Endodermal cell (in vitro differentiated cells): ENCODE results near the gene FLYWCH1. TPM values are rescaled to one million over a fixed set of nuclear protein-coding genes. Genes with fewer than 3 reads are reported as not detected.

Source experiments
- DNase-seq: peaks from one replicate; pipeline ENCODE4 v3.0.0-alpha.2; 2017
- H3K27ac ChIP-seq: 2 replicates; pipeline ENCODE4 v1.5.1; 2013; ENCODE audit warnings: mild to moderate bottlenecking, low read depth, low read length, moderate library complexity
- H3K27me3 ChIP-seq: 2 replicates; pipeline ENCODE4 v1.6.1; 2013; ENCODE audit warnings: mild to moderate bottlenecking, low read length, moderate library complexity; ENCODE audit not compliant: insufficient read depth, control insufficient read depth, poor library complexity, severe bottlenecking
- H3K36me3 ChIP-seq: 2 replicates; pipeline ENCODE4 v1.7.0; 2013; ENCODE audit warnings: mild to moderate bottlenecking, low read length, moderate library complexity; ENCODE audit not compliant: control insufficient read depth, insufficient read depth
- H3K4me1 ChIP-seq: one replicate; pipeline ENCODE4 v1.7.0; 2013; ENCODE audit warnings: low read length; ENCODE audit not compliant: control insufficient read depth, insufficient read depth
- H3K4me3 ChIP-seq: 2 replicates; pipeline ENCODE4 v1.5.1; 2013; ENCODE audit warnings: mild to moderate bottlenecking, low read length, moderate library complexity
- H3K9ac ChIP-seq: 2 replicates; pipeline ENCODE4 v1.6.1; 2013; ENCODE audit warnings: mild to moderate bottlenecking, low read length, moderate library complexity; ENCODE audit not compliant: poor library complexity, severe bottlenecking; ENCODE audit errors: extremely low read depth
- H3K9me3 ChIP-seq: 2 replicates; pipeline ENCODE4 v1.6.1; 2013; ENCODE audit warnings: mild to moderate bottlenecking, low read length, moderate library complexity; ENCODE audit not compliant: control insufficient read depth
- H3K27ac Mint-ChIP-seq: 2 replicates; pipeline ENCODE4 v1.8.0; 2020; ENCODE audit warnings: mixed read lengths
- H3K27me3 Mint-ChIP-seq: 2 replicates; pipeline ENCODE4 v1.8.0; 2021; ENCODE audit warnings: mild to moderate bottlenecking, mixed read lengths; ENCODE audit not compliant: insufficient read depth
- H3K36me3 Mint-ChIP-seq: 2 replicates; pipeline ENCODE4 v1.8.0; 2020; ENCODE audit warnings: low read depth, mixed read lengths
- H3K4me1 Mint-ChIP-seq: 2 replicates; pipeline ENCODE4 v1.8.0; 2020; ENCODE audit warnings: mixed read lengths
- H3K4me3 Mint-ChIP-seq: 2 replicates; pipeline ENCODE4 v1.8.0; 2020; ENCODE audit warnings: mild to moderate bottlenecking, moderate library complexity, mixed read lengths
- H3K9me3 Mint-ChIP-seq: 2 replicates; pipeline ENCODE4 v1.8.0; 2020; ENCODE audit warnings: mild to moderate bottlenecking, mixed read lengths
- CTCF ChIP-seq: fragments of 200-600 bp; sonication (generic); conservative IDR thresholded peaks from 2 replicates; pipeline ENCODE4 v1.5.0; 2021; ENCODE audit warnings: antibody characterized with exemption, mild to moderate bottlenecking
- WGBS, 2 experiments: methylation state at CpG; one replicate each; pipeline versions ENCODE4 v1.1.5 to v1.1.7; 2013; ENCODE audit warnings: missing lambda C conversion rate in 2 of 2, mixed read lengths in 1 of 2; ENCODE audit not compliant: insufficient coverage in 1 of 2, insufficient read length in 1 of 2; 5-methylcytosine and 5-hydroxymethylcytosine counted together
- total RNA-seq, 2 donors: library from RNA; stranded (reverse); fragmentation: NEBNext Ultra II Directional in 1 of 2; extraction: Animal tissue kit (Norgen Biotek cat#: 25700) in 1 of 2; gene quantifications; 2 replicates in 1 of 2; 3 replicates in 1 of 2; pipeline ENCODE4 v1.2.1, GENCODE V29; 2021

FLYWCH1 gene
- total RNA-seq, 2 donors from 2014 or later, result 20.5 to 33.6 TPM

DNA sequence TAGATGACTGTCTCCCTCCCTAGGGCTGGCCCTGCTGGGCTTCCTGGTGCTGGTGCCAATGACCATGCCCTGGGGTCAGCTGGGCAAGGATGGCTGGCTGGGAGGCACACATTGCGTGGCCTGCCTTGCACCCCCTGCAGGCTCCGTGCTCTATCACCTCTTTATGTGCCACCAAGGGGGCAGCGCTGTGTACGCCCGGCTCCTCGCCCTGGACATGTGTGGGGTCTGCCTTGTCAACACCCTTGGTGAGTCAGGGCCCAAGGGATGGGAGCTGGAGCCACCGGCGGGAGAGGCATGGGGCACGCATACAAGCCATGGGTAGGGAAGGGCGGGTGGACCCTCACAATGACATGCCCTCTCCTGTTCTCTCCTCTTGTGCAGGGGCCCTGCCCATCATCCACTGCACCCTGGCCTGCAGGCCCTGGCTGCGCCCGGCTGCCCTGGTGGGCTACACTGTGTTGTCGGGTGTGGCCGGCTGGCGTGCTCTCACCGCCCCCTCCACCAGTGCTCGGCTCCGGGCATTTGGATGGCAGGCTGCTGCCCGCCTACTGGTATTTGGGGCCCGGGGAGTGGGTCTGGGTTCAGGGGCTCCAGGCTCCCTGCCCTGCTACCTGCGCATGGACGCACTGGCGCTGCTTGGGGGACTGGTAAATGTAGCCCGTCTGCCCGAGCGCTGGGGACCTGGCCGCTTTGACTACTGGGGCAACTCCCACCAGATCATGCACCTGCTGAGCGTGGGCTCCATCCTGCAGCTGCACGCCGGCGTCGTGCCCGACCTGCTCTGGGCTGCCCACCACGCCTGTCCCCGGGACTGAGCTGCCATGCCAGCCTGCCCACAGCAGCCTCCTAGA is 59.6 kb downstream of the FLYWCH1 start:
- Histone ChIP-seq H3K4me3 (peak overlapping the region; percentile 80), H3K36me3 (peaks cover 14% of the 10 kb centered on the region), H3K9me3 (no peaks in the 10 kb centered on the region), H3K27ac (no peak overlapping the region), H3K4me1 (peaks cover 14% of the 10 kb centered on the region), H3K9ac (no peak overlapping the region), H3K27me3 (no peaks in the 10 kb centered on the region)
- WGBS, 2 experiments, result 96% methylated on average over 17 to 35 of the region's 35 CpGs
- H3K27ac Mint-ChIP-seq, result no peak overlapping the region
- H3K36me3 Mint-ChIP-seq, result peaks cover 14% of the 10 kb centered on the region
- H3K9me3 Mint-ChIP-seq, result no peaks in the 10 kb centered on the region
- peak overlapping the region; percentile 64 for H3K4me3 Mint-ChIP-seq
- no peak for DNase-seq
- peaks cover 4% of the 10 kb centered on the region for H3K4me1 Mint-ChIP-seq
- no peak for TF ChIP-seq CTCF
- H3K27me3 Mint-ChIP-seq, result peaks cover 21% of the 10 kb centered on the region

- WGBS, 2 experiments, result 88 to 92% methylated on average over 10 to 15 of the region's 15 CpGs
- Histone ChIP-seq H3K4me3 (no peak overlapping the region), H3K27ac (no peak overlapping the region), H3K9me3 (no peaks in the 10 kb centered on the region), H3K4me1 (peaks cover 14% of the 10 kb centered on the region), H3K27me3 (no peaks in the 10 kb centered on the region), H3K36me3 (peaks cover 20% of the 10 kb centered on the region), H3K9ac (no peak overlapping the region)
- no peak for DNase-seq
- peak overlapping the region; percentile 44 for H3K27ac Mint-ChIP-seq
- H3K9me3 Mint-ChIP-seq, result no peaks in the 10 kb centered on the region
- H3K27me3 Mint-ChIP-seq, result peaks cover 16% of the 10 kb centered on the region
- TF ChIP-seq CTCF, result no peak
- H3K4me1 Mint-ChIP-seq, result peaks cover 4% of the 10 kb centered on the region
- no peak overlapping the region for H3K4me3 Mint-ChIP-seq
- H3K36me3 Mint-ChIP-seq, result peaks cover 14% of the 10 kb centered on the region
Measured at GRCh38 chr16:2971985-2972784, 60.5 kb downstream of the FLYWCH1 start.

DNA sequence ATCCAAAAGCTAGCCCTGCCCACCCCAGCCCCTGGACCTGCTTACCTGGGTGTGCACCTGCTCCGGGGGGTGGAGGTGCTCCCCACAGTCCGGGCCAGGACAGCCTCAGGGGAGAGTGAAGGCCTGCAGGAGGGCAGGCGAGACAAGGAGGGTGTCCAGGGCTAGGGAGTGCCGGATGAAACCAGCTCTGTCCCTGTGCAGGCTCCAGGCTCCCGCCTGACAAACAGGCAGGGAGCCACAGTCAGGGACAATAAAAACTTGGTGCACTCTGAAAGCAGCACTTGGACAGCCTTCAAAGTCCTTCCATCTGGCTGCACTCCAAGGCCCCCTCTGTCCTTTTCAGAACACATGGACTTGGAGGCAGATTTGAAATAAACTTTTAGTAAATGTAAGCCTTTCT is 61.4 kb downstream of the FLYWCH1 start:
- no peak overlapping the region for H3K9ac ChIP-seq

More for the DNA sequence above, 61.4 kb downstream of the FLYWCH1 start:
- Histone ChIP-seq H3K27ac (no peak overlapping the region), H3K27me3 (no peaks in the 10 kb centered on the region), H3K36me3 (peaks cover 27% of the 10 kb centered on the region), H3K9me3 (no peaks in the 10 kb centered on the region), H3K4me1 (peaks cover 14% of the 10 kb centered on the region), H3K4me3 (no peak overlapping the region)
- Mint-ChIP-seq H3K36me3 (peaks cover 15% of the 10 kb centered on the region), H3K27me3 (peaks cover 8% of the 10 kb centered on the region), H3K4me3 (no peak overlapping the region), H3K4me1 (peaks cover 4% of the 10 kb centered on the region), H3K27ac (no peak overlapping the region), H3K9me3 (no peaks in the 10 kb centered on the region)
- no peak for DNase-seq
- 95 to 97% methylated on average over 3 to 5 of the region's 5 CpGs for WGBS, 2 experiments
- no peak for TF ChIP-seq CTCF
